ENCODE data around the gene SRPK1. TPM values are rescaled to one million over a fixed set of nuclear protein-coding genes. Genes with fewer than 3 reads are reported as not detected.

The SRPK1 gene
- polyA plus RNA-seq, 1 experiment = 41.6 TPM

DNA sequence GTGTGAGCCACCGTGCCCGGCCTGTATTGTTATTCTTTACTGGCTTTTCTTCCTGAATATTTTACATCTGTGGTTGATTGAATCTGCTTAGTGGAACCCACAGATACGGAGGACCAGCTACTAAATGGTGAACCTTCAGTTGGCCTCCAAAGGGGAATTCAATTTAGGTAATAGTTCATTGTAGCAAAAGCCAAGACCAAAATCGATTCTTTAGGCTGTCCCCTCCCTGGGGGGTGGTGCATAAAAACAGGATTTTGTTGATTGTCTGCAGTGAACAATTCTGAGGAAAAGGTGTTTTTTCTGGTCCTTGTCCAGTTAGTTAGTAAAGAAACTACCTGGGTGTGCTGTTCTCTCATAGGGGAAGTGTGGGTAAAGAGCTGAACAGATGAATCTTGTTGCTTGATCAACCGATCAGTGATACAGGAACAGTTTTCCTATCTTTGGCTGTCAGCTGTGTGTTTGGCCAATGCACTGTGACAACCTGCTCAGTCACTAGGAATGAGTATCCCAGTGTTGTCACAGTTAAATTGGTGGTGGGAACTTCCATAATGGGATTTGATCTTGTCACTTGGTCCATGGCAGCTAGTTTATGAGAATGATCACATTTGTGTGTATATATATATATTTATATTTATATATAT lies 96.2 kb downstream of the SRPK1 start:
- no peaks in the 10 kb centered on the region for H3K9me3 ChIP-seq (ENCODE audit: control insufficient read depth, insufficient read depth, low read length)
- POLR2A ChIA-PET = no interaction called here
- no peak for TF ChIP-seq CTCF (IDR thresholded peaks at IDR 0.05; ENCODE audit: low read depth, low read length)
- CTCF ChIA-PET = no interaction called here
- peaks cover 2% of the 10 kb centered on the region for H3K27me3 ChIP-seq (ENCODE audit: control insufficient read depth, insufficient read depth, low read length)
- H3K4me3 ChIP-seq (ENCODE audit: low read depth, low read length) = no peak overlapping the region
- H3K27ac ChIP-seq (ENCODE audit: low read depth, low read length) = no peak overlapping the region
- no peak for DNase-seq (ENCODE audit: low read depth, low spot score)

GRCh38 chr6:35823601-35824000 lies 97.3 kb downstream of the SRPK1 start:
- no peak for DNase-seq (ENCODE audit: low read depth, low spot score)
- no peak overlapping the region for H3K4me3 ChIP-seq (ENCODE audit: low read depth, low read length)
- TF ChIP-seq CTCF (IDR thresholded peaks at IDR 0.05; ENCODE audit: low read depth, low read length) = no peak
- peaks cover 2% of the 10 kb centered on the region for H3K27me3 ChIP-seq (ENCODE audit: control insufficient read depth, insufficient read depth, low read length)
- ChIA-PET POLR2A (no interaction called here), CTCF (no interaction called here)
- no peaks in the 10 kb centered on the region for H3K9me3 ChIP-seq (ENCODE audit: control insufficient read depth, insufficient read depth, low read length)
- no peak overlapping the region for H3K27ac ChIP-seq (ENCODE audit: low read depth, low read length)

- H3K27ac ChIP-seq (ENCODE audit: low read depth, low read length) = no peak overlapping the region
- no peak for TF ChIP-seq CTCF (IDR thresholded peaks at IDR 0.05; ENCODE audit: low read depth, low read length)
- no peak overlapping the region for H3K4me3 ChIP-seq (ENCODE audit: low read depth, low read length)
- CTCF ChIA-PET = no interaction called here
- H3K27me3 ChIP-seq (ENCODE audit: control insufficient read depth, insufficient read depth, low read length) = peaks cover 2% of the 10 kb centered on the region
- H3K9me3 ChIP-seq (ENCODE audit: control insufficient read depth, insufficient read depth, low read length) = no peaks in the 10 kb centered on the region; the same call in 1 of the 2 replicates
- no peak for DNase-seq (ENCODE audit: low read depth, low spot score)
- POLR2A ChIA-PET = no interaction called here
These were observed 103.4 kb downstream of the SRPK1 start for GRCh38 chr6:35817515-35817914.

GRCh38 chr6:35811699-35811995 lies 109.3 kb downstream of the SRPK1 start:
- H3K4me3 ChIP-seq (ENCODE audit: low read depth, low read length) = no peak overlapping the region
- ChIA-PET CTCF (interaction anchor here (0.6 kb wide), 1 partner anchor 167 kb away, joined by 3 read pairs; no protein-coding TSS in a partner anchor), POLR2A (interaction anchor here (0.6 kb wide), 1 partner anchor 119 kb away, joined by 3 read pairs; no protein-coding TSS in a partner anchor)
- H3K9me3 ChIP-seq (ENCODE audit: control insufficient read depth, insufficient read depth, low read length) = no peaks in the 10 kb centered on the region
- no peaks in the 10 kb centered on the region for H3K27me3 ChIP-seq (ENCODE audit: control insufficient read depth, insufficient read depth, low read length)
- TF ChIP-seq CTCF (IDR thresholded peaks at IDR 0.05; ENCODE audit: low read depth, low read length) = no peak
- no peak for DNase-seq (ENCODE audit: low read depth, low spot score)
- no peak overlapping the region for H3K27ac ChIP-seq (ENCODE audit: low read depth, low read length)

GRCh38 chr6:35810971-35811698 lies 109.8 kb downstream of the SRPK1 start:
- TF ChIP-seq CTCF (IDR thresholded peaks at IDR 0.05; ENCODE audit: low read depth, low read length) = no peak
- H3K4me3 ChIP-seq (ENCODE audit: low read depth, low read length) = no peak overlapping the region
- POLR2A ChIA-PET = no interaction called here
- CTCF ChIA-PET = interaction anchor here (0.6 kb wide), 1 partner anchor 167 kb away, joined by 3 read pairs; no protein-coding TSS in a partner anchor
- DNase-seq (ENCODE audit: low read depth, low spot score) = no peak
- no peaks in the 10 kb centered on the region for H3K9me3 ChIP-seq (ENCODE audit: control insufficient read depth, insufficient read depth, low read length)
- no peaks in the 10 kb centered on the region for H3K27me3 ChIP-seq (ENCODE audit: control insufficient read depth, insufficient read depth, low read length)
- H3K27ac ChIP-seq (ENCODE audit: low read depth, low read length) = no peak overlapping the region

Measured in AG04450 (cell line).